HepG2 (cell line): ENCODE measurements around the gene TRIM23. TPM values are rescaled to one million over a fixed set of nuclear protein-coding genes. Genes with fewer than 3 reads are reported as not detected.

Source experiments
- ARID5B ChIP-seq: IDR thresholded peaks from 2 replicates; pipeline ENCODE4 v1.4.0; 2020; ENCODE audit warnings: mild to moderate bottlenecking, missing genetic modification reagents
- CEBPB ChIP-seq: IDR thresholded peaks from 2 replicates; pipeline ENCODE4 v1.6.1; 2011; ENCODE audit warnings: low read depth, low read length, improper control_type of control experiment, borderline replicate concordance
- ERF ChIP-seq: IDR thresholded peaks from 2 replicates; pipeline ENCODE4 v1.6.1; 2018; ENCODE audit warnings: missing biosample characterization, missing genetic modification reagents
- FOXA3 ChIP-seq: IDR thresholded peaks from 2 replicates; pipeline ENCODE4 v1.6.1; 2016; ENCODE audit warnings: missing genetic modification reagents, missing compliant biosample characterization
- FOXK1 ChIP-seq: sonication (generic); formaldehyde crosslinking; IDR thresholded peaks from 2 replicates; pipeline ENCODE4 v1.4.0; 2020; ENCODE audit warnings: low read depth, missing genetic modification reagents, borderline replicate concordance
- HMG20A ChIP-seq: IDR thresholded peaks from 2 replicates; pipeline ENCODE4 v1.6.1; 2016; ENCODE audit warnings: borderline replicate concordance
- MIER3 ChIP-seq: IDR thresholded peaks from 2 replicates; pipeline ENCODE4 v1.6.1; 2016; ENCODE audit warnings: missing compliant biosample characterization, borderline replicate concordance
- NRL ChIP-seq: sonication (generic); formaldehyde crosslinking; IDR thresholded peaks from 2 replicates; pipeline ENCODE4 v1.5.0; 2020; ENCODE audit warnings: missing genetic modification reagents, mild to moderate bottlenecking, moderate library complexity, borderline replicate concordance
- PITX1 ChIP-seq: sonication (generic); formaldehyde crosslinking; IDR thresholded peaks from 2 replicates; pipeline ENCODE4 v1.5.1; 2020; ENCODE audit warnings: mild to moderate bottlenecking, missing genetic modification reagents
- RXRB ChIP-seq: IDR thresholded peaks from 2 replicates; pipeline ENCODE4 v1.6.1; 2016; ENCODE audit warnings: borderline replicate concordance, missing genetic modification reagents, missing compliant biosample characterization
- SMAD3 ChIP-seq: sonication (generic); formaldehyde crosslinking; IDR thresholded peaks from 2 replicates; pipeline ENCODE4 v1.4.0; 2020; ENCODE audit warnings: missing genetic modification reagents
- TBX2 ChIP-seq: sonication (generic); formaldehyde crosslinking; IDR thresholded peaks from 2 replicates; pipeline ENCODE4 v1.5.0; 2020; ENCODE audit warnings: missing genetic modification reagents, mild to moderate bottlenecking, borderline replicate concordance
- XBP1 ChIP-seq: sonication (generic); formaldehyde crosslinking; IDR thresholded peaks from 2 replicates; pipeline ENCODE4 v1.5.0; 2020; ENCODE audit warnings: missing genetic modification reagents
- polyA plus RNA-seq, 8 experiments: library from polyadenylated mRNA; depleted of rRNA in 3 of 8; stranded (reverse) in 7 of 8; unstranded in 1 of 8; fragments of >200 nt; fragmentation: Illumina TruSeq in 4 of 8; extraction: Trizol in 4 of 8; gene quantifications; 2 replicates each; pipeline versions ENCODE4 v1.2.1 to v1.2.3, GENCODE V29; 2011 to 2016; ENCODE audit warnings: low read depth in 4 of 8, missing spikeins in 1 of 8, mixed read lengths in 1 of 8; ENCODE audit not compliant: insufficient read depth in 1 of 8
- total RNA-seq, 5 experiments: library from RNA; depleted of rRNA; stranded (reverse); fragments of >200 nt; fragmentation: Illumina TruSeq; extraction: Trizol; gene quantifications; 2 replicates each; pipeline ENCODE4 v1.2.3, GENCODE V29; 2016; ENCODE audit warnings: low read depth in 1 of 5
- TF ChIP-seq, protein P1 (sequence below): sonication (generic); formaldehyde crosslinking; IDR thresholded peaks from 2 replicates; pipeline ENCODE4 v1.4.0; 2020; ENCODE audit warnings: mild to moderate bottlenecking, missing genetic modification reagents, borderline replicate concordance
- TF ChIP-seq, protein P2 (sequence below): sonication (generic); formaldehyde crosslinking; IDR thresholded peaks from 2 replicates; pipeline ENCODE4 v1.4.0; 2020; ENCODE audit warnings: missing genetic modification reagents, mild to moderate bottlenecking, borderline replicate concordance
- TF ChIP-seq, protein P3 (sequence below): sonication (generic); formaldehyde crosslinking; IDR thresholded peaks from 2 replicates; pipeline ENCODE4 v1.4.0; 2020; ENCODE audit warnings: mild to moderate bottlenecking, missing genetic modification reagents

Gene TRIM23
- total and polyA plus RNA-seq, 2 of the 13 experiments (the other 11 are each of a cell fraction or from before 2014, with no cell fraction given) = 4.6 to 11.4 TPM

DNA sequence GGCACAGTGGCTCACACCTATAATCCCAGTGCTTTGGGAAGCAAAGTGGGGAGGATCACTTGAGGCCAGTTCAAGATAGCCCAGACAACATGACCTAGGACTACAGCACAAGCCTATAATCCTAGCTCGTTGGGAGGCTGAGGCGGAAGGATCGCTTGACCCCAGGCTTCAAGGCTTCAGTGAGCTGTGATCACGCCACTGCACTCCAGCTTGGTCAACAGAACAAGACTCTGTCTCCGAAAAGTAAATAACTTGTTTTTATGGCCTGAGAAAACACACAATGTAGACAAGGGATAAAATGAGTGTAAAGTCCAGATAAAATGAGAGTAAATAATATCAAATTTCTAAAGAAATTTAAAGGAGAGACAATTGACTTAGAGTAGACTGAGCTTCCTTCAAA, 27.0 kb upstream of the TRIM23 start (continued):
- TF ChIP-seq ERF (peak; percentile 47; the same call in 1 of the 2 replicates), SMAD3 (CRISPR knock-in tag) (peak; percentile 58; the same call in 1 of the 2 replicates), FOXK1 (CRISPR knock-in tag) (peak; percentile 70), XBP1 (CRISPR knock-in tag) (no peak), CEBPB (no peak), TBX2 (CRISPR knock-in tag) (peak; percentile 25; the same call in 1 of the 2 replicates), PITX1 (CRISPR knock-in tag) (peak; percentile 86), HMG20A (peak; percentile 57; the same call in 1 of the 2 replicates), ARID5B (peak; percentile 83), RXRB (CRISPR knock-in tag) (peak; percentile 72), FOXA3 (peak; percentile 89), NRL (CRISPR knock-in tag) (no peak), MIER3 (CRISPR knock-in tag) (peak; percentile 60; the same call in 1 of the 2 replicates)
- TF ChIP-seq, protein P1, sequence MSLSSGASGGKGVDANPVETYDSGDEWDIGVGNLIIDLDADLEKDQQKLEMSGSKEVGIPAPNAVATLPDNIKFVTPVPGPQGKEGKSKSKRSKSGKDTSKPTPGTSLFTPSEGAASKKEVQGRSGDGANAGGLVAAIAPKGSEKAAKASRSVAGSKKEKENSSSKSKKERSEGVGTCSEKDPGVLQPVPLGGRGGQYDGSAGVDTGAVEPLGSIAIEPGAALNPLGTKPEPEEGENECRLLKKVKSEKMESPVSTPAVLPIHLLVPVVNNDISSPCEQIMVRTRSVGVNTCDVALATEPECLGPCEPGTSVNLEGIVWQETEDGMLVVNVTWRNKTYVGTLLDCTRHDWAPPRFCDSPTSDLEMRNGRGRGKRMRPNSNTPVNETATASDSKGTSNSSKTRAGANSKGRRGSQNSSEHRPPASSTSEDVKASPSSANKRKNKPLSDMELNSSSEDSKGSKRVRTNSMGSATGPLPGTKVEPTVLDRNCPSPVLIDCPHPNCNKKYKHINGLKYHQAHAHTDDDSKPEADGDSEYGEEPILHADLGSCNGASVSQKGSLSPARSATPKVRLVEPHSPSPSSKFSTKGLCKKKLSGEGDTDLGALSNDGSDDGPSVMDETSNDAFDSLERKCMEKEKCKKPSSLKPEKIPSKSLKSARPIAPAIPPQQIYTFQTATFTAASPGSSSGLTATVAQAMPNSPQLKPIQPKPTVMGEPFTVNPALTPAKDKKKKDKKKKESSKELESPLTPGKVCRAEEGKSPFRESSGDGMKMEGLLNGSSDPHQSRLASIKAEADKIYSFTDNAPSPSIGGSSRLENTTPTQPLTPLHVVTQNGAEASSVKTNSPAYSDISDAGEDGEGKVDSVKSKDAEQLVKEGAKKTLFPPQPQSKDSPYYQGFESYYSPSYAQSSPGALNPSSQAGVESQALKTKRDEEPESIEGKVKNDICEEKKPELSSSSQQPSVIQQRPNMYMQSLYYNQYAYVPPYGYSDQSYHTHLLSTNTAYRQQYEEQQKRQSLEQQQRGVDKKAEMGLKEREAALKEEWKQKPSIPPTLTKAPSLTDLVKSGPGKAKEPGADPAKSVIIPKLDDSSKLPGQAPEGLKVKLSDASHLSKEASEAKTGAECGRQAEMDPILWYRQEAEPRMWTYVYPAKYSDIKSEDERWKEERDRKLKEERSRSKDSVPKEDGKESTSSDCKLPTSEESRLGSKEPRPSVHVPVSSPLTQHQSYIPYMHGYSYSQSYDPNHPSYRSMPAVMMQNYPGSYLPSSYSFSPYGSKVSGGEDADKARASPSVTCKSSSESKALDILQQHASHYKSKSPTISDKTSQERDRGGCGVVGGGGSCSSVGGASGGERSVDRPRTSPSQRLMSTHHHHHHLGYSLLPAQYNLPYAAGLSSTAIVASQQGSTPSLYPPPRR (CRISPR knock-in tag) = peak; percentile 61; the same call in 1 of the 2 replicates
- TF ChIP-seq, protein P2, sequence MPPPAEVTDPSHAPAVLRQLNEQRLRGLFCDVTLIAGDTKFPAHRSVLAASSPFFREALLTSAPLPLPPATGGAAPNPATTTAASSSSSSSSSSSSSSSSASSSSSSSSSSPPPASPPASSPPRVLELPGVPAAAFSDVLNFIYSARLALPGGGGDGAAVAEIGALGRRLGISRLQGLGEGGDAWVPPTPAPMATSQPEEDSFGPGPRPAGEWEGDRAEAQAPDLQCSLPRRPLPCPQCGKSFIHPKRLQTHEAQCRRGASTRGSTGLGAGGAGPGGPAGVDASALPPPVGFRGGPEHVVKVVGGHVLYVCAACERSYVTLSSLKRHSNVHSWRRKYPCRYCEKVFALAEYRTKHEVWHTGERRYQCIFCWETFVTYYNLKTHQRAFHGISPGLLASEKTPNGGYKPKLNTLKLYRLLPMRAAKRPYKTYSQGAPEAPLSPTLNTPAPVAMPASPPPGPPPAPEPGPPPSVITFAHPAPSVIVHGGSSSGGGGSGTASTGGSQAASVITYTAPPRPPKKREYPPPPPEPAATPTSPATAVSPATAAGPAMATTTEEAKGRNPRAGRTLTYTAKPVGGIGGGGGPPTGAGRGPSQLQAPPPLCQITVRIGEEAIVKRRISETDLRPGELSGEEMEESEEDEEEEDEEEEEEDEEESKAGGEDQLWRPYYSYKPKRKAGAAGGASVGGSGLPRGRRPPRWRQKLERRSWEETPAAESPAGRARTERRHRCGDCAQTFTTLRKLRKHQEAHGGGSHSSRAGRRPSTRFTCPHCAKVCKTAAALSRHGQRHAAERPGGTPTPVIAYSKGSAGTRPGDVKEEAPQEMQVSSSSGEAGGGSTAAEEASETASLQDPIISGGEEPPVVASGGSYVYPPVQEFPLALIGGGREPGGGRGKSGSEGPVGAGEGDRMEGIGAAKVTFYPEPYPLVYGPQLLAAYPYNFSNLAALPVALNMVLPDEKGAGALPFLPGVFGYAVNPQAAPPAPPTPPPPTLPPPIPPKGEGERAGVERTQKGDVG (CRISPR knock-in tag) = peak; percentile 86; the same call in 1 of the 2 replicates
- TF ChIP-seq, protein P3, sequence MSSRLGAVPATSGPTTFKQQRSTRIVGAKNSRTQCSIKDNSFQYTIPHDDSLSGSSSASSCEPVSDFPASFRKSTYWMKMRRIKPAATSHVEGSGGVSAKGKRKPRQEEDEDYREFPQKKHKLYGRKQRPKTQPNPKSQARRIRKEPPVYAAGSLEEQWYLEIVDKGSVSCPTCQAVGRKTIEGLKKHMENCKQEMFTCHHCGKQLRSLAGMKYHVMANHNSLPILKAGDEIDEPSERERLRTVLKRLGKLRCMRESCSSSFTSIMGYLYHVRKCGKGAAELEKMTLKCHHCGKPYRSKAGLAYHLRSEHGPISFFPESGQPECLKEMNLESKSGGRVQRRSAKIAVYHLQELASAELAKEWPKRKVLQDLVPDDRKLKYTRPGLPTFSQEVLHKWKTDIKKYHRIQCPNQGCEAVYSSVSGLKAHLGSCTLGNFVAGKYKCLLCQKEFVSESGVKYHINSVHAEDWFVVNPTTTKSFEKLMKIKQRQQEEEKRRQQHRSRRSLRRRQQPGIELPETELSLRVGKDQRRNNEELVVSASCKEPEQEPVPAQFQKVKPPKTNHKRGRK (CRISPR knock-in tag) = no peak
